ENCODE data around the gene CHRM2. TPM values are rescaled to one million over a fixed set of nuclear protein-coding genes. Genes with fewer than 3 reads are reported as not detected.
A peak's percentile ranks its signal among the peaks of the same experiment; 100 is the strongest.

CHRM2 gene
- total and polyA plus RNA-seq, 8 donors, result 0.19 to 50.9 (median 4.9) TPM; not detected in 1

GRCh38 chr7:136870866-136871487, 2.5 kb downstream of the CHRM2 start:
- H3K9me3 ChIP-seq, result no peaks in the 10 kb centered on the region
- 1 to 4% (median 3%) methylated on average over 20 to 41 of the region's 41 CpGs for WGBS, 5 donors

GRCh38 chr7:136874393-136875032, 6.1 kb downstream of the CHRM2 start:
- peaks cover 0 to 27% (median 19%) of the 10 kb centered on the region in 4 donors for H3K4me1 ChIP-seq
- WGBS, 5 donors, result 26 to 40% (median 30%) methylated on average over 2 of the region's 2 CpGs
- peaks cover 0 to 30% (median 21%) of the 10 kb centered on the region in 3 donors for H3K27me3 ChIP-seq
- no peaks in the 10 kb centered on the region for H3K36me3 ChIP-seq
- no peak for TF ChIP-seq POLR2A (IDR thresholded peaks at IDR 0.05)
- peak in 1 of 7 experiments; percentile 13 for TF ChIP-seq CTCF (IDR thresholded peaks at IDR 0.05)
- no peak for TF ChIP-seq EP300 (IDR thresholded peaks at IDR 0.05)
- no peak for TF ChIP-seq POLR2AphosphoS5 (IDR thresholded peaks at IDR 0.05)
- intact Hi-C loops (cut with DNase I; ENCODE audit: low total_unique reads), result no loop called here
- H3K27ac ChIP-seq, result no peak overlapping the region
- DNase-seq, result peak in 1 of 2 donors; percentile 25
- H3K9me3 ChIP-seq, result no peaks in the 10 kb centered on the region
- H3K4me3 ChIP-seq, result no peak overlapping the region

More at GRCh38 chr7:136870866-136871487, 2.5 kb downstream of the CHRM2 start:
- intact Hi-C loops (cut with DNase I; ENCODE audit: low total_unique reads), result no loop called here
- Histone ChIP-seq H3K4me1 (peaks cover 0 to 40% (median 34%) of the 10 kb centered on the region in 4 donors), H3K27me3 (peaks cover 0 to 45% (median 35%) of the 10 kb centered on the region in 3 donors), H3K4me3 (peak overlapping the region; percentile 50 to 55 (median 52)), H3K27ac (peak overlapping the region in 3 of 5 donors; percentile 33 to 55 (median 54)), H3K36me3 (no peaks in the 10 kb centered on the region)
- DNase-seq, result peak in 1 of 2 donors; percentile 30
- TF ChIP-seq EP300 (IDR thresholded peaks at IDR 0.05), result no peak
- no peak for TF ChIP-seq CTCF (IDR thresholded peaks at IDR 0.05)
- no peak for TF ChIP-seq POLR2AphosphoS5 (IDR thresholded peaks at IDR 0.05)
- TF ChIP-seq POLR2A (IDR thresholded peaks at IDR 0.05), result no peak

- WGBS, 5 donors, result 72 to 91% (median 87%) methylated on average over 1 of the region's 1 CpG
- TF ChIP-seq POLR2A (IDR thresholded peaks at IDR 0.05) (no peak), CTCF (IDR thresholded peaks at IDR 0.05) (no peak), POLR2AphosphoS5 (IDR thresholded peaks at IDR 0.05) (no peak), EP300 (IDR thresholded peaks at IDR 0.05) (no peak)
- intact Hi-C loops (cut with DNase I; ENCODE audit: low total_unique reads), result no loop called here
- Histone ChIP-seq H3K4me3 (no peak overlapping the region), H3K27me3 (peaks cover 0 to under 1% (median 0%) of the 10 kb centered on the region in 3 donors), H3K4me1 (peaks cover 0 to 9% (median 0%) of the 10 kb centered on the region in 4 donors), H3K36me3 (no peaks in the 10 kb centered on the region), H3K27ac (peak overlapping the region in 1 of 5 donors; percentile 58), H3K9me3 (no peaks in the 10 kb centered on the region)
- DNase-seq, result no peak
These were observed 9.1 kb downstream of the CHRM2 start for GRCh38 chr7:136877509-136877908.

- H3K4me1 ChIP-seq, result peaks cover 0 to 11% (median 0%) of the 10 kb centered on the region in 4 donors
- H3K36me3 ChIP-seq, result no peaks in the 10 kb centered on the region
- 67 to 75% (median 73%) methylated on average over 2 of the region's 2 CpGs for WGBS, 5 donors
- TF ChIP-seq EP300 (IDR thresholded peaks at IDR 0.05) (no peak), POLR2A (IDR thresholded peaks at IDR 0.05) (no peak), POLR2AphosphoS5 (IDR thresholded peaks at IDR 0.05) (no peak), CTCF (IDR thresholded peaks at IDR 0.05) (no peak)
- H3K27ac ChIP-seq, result peak overlapping the region in 1 of 5 donors; percentile 58
- no peak for DNase-seq
- H3K4me3 ChIP-seq, result no peak overlapping the region
- no peaks in the 10 kb centered on the region for H3K27me3 ChIP-seq
- no peaks in the 10 kb centered on the region for H3K9me3 ChIP-seq
- intact Hi-C loops (cut with DNase I; ENCODE audit: low total_unique reads), result no loop called here
These were observed 9.5 kb downstream of the CHRM2 start for GRCh38 chr7:136877990-136878389.
